ENCODE measurements around the gene GET3.

Gene GET3

GRCh38 chr19:12754465-12755196 is 17.3 kb downstream of the GET3 start:
- no peak for DNase-seq

DNA sequence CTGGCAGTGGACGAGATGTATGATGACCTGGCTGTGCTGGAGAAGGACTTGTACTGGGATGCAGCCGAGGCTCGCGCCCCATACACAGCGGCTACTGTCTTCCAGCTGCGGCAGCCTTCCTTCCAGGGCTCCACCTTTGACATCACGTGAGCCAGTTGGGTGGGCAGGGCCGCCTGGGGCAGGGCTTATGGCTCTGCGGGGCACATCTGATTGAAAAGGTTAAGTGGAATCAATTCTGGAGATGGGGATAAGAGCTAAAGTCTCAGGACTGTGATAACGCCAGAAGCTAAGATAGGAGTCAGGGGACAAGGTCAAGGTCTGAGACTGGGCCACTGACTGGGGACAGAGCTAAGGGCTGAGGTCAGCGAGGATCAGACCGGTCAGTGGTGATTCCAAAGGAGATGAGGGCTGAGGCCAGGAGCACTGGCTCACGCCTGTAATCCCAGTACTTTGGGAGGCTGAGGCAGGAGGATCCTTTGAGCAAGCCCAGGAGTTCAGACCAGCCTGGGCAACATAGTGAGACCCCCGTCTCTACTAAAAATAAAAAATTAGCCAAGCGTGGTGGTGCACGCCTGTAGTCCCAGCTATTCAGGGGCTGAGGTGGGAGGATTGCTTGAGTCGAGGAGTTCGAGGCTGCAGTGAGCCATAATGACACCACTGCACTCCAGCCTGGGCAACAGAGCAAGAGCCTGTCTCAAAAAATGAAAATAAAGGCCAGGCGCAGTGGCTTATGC is 19.0 kb downstream of the GET3 start:
- DNase-seq, result no peak

DNA sequence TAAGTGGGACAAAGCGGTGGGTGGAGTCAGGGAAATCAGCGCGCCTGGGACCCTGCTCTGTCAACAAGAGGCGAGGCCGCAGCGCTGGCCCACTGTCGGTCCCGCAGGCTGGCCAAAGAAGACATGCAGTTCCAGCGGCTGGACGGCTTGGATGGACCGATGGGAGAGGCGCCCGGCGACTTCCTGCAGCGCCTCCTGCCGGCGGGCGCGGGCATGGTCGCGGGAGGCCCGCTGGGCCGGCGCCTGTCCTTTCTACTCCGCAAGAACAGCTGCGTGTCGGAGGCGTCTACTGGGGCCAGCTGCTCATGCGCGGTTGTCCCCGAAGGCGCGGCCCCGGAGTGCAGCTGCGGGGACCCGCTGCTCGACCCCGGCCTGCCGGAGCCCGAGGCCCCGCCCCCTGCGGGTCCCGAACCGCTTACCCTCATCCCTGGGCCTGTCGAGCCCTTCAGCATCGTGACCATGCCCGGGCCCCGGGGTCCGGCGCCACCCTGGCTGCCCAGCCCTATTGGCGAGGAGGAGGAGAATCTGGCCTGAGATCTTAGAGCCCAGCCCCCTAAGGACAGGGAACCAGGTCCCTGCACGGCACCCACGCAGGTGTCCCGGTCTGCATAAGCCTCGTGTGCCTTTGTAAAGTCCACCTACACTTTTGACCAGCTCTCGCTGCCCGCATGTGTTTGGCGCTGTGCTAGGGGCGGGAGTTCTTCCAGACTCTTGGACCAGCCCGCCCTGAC is 20.4 kb downstream of the GET3 start:
- no peak for DNase-seq

- DNase-seq, result no peak
These were observed 22.4 kb downstream of the GET3 start for GRCh38 chr19:12759686-12760085.

DNA sequence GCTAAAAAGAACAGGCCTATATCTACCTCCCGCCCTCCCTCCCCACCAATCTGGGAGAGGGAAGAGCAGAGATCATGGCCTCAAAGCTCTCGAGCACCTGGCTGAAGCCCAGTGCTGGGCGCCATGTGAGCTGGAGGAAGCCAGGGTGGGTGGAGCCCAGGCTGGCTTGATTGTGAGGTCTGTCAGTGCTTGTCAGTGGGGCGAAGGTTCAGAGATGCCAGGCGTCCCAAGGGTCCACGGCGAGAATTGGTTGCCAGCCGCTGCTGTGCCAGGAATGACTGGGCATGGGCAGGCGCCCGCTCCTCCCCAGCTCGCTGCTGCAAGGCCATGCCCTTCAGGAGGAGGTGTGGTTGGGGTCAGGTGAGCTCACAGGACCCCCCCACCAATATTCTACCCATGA is 25.8 kb downstream of the GET3 start:
- DNase-seq, result no peak

DNA sequence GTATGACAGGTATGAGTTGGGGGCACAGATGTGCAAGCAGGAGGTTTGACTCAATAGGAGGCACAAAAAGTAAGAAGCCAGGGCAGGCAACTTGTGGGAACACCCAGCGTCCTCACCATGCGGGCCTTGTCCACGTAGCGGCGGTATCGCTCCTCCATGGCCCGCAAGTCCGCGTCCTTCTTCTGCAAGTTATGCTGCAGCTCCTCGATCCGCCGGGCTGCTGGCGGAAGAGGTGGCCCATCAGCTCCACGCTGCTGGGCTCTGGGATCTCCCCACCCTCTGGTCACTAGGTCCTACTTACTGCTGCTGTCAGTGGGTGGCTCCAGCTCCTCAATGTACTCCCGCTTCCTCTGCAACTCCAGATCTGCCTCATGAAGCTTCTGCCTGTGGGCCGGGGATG is 27.4 kb downstream of the GET3 start:
- no peak for DNase-seq

DNA sequence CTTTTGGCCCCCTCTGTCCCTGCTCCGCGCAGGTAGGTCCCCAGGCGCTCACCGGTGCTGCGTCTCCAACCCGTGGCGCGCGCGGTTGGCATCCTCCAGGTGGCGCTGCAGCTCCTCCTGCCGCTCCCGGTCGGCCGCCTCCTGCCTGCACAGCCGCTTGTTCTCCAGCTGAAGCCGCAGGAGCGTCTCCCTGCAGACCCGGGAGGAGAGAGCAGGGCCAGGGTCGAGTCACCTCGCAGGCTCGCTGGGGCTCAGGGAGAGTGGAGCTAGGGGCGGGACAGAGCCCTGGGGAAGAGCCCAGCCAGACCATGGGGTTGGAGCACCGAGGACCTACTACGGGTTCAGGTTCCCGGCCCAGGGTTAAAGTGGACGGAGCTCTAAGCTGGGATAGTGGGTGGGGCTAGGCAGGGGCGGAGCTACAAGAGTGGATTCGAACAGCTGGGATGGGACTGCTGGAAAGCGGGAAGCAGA is 28.8 kb downstream of the GET3 start:
- DNase-seq, result no peak

- no peak for DNase-seq
These were observed 29.9 kb downstream of the GET3 start for GRCh38 chr19:12767150-12767549.

DNA sequence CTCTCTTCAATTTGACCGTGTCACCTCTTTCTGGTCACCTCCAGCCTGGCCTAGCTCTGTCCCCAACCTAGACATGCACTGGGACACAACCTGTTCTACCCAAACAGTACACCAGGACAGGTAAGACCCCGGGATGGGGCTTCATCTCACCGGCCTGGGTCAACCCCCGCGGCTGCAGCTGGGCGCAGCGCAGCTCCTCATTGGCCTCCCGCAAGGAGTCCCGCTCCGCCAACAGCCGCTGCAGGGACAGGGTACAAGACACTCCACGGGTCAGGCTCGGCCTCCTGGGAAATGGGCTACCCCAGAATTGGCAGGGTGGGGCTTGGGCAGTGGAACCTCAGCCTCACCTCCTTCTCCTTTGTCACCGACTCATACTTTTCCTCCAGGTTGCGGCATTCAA is 30.4 kb downstream of the GET3 start:
- no peak for DNase-seq

GRCh38 chr19:12769689-12770088 is 32.4 kb downstream of the GET3 start:
- no peak for DNase-seq

DNA sequence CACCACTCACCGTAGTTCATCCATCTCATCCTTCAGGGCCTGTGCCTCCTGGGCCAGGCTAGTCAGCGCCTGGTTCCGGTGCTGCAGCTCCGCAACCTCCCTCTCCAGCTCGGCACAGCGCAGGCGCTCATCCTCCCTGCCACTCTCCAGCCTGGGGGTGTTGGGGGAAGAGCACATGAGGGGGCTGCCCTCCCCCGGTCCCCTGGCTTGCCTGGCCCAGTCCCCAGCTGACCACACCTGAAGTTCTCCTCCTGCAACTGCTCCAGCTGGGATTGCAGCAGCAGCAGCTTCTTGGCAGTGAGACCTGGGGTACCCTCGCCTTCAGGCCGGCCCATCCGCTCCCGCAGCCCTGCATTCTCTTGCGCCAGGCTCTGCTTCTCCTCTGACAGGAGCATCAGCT is 33.6 kb downstream of the GET3 start:
- DNase-seq, result no peak

DNA sequence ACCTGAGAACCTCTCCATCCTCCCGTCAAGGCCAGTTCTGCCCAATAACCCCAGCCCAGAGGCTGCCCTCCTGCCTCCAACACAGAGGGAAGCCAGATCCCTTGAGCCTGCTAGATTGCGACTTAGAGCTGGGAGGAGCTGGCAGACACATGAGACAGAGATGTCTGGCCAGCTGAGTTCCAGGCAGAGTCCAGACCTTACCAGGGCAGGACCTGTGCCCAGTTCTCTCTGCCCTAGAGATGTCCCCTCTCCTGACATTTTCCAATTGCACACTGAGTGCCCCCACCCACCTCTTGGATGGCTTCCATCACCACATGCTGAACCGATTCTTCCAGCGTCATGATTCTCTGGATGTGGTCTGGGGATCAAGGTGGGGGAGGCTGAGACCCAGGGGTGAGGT is 35.0 kb downstream of the GET3 start:
- DNase-seq, result no peak

GRCh38 chr19:12773571-12773970 is 36.3 kb downstream of the GET3 start:
- DNase-seq, result no peak

DNA sequence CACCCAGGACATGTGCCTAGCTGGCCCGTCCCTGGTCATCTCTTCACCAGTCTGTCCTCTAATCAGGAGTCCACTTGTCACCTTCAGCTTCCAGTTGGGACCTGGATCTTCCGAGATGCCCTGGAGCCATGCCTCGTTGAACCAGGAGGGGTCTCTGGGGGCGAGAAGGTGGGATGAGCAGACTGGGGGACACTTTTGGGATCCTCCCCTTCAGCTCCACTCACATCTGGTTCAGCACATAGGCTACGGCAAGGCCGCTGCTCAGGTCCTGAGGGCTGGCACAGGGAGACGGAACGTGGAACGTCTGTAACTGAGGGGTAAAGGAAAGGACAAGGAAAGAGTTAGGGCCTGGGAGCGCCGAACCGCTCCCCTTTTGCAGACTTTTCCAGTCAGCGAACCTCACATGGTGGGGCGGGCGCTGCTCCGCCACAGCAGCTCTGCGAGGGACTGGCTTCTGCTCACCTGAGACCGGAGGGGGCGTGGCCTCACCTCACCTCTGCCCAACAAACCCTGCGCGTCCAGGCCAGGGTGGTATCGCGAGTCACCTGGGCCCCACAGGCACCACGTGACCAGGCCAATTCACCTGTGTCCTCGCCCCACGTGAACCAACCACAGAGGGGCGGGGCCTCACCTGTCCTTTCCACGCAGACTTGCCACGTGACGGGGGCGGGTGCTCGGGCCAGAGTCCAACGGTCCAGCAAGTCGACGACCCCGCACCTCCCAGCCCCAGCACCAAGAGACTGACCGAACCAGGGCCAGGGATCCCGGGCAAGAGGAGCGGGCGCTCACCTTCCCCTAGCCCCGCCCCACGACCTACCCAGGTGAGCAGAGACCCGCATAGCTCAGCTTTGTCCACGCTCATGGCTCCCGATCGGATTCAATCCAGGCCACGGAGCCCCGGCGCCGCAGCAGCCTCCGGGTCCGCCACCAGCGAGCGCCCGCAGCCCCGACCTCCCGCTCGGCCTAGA is 37.6 kb downstream of the GET3 start, which contains the start of gene HOOK2:
Gene HOOK2 (minus strand): TSS at position 965 of the 968 bp plus-strand sequence. CDS start 103 bp downstream, at position 862.
- DNase-seq, result no peak

DNA sequence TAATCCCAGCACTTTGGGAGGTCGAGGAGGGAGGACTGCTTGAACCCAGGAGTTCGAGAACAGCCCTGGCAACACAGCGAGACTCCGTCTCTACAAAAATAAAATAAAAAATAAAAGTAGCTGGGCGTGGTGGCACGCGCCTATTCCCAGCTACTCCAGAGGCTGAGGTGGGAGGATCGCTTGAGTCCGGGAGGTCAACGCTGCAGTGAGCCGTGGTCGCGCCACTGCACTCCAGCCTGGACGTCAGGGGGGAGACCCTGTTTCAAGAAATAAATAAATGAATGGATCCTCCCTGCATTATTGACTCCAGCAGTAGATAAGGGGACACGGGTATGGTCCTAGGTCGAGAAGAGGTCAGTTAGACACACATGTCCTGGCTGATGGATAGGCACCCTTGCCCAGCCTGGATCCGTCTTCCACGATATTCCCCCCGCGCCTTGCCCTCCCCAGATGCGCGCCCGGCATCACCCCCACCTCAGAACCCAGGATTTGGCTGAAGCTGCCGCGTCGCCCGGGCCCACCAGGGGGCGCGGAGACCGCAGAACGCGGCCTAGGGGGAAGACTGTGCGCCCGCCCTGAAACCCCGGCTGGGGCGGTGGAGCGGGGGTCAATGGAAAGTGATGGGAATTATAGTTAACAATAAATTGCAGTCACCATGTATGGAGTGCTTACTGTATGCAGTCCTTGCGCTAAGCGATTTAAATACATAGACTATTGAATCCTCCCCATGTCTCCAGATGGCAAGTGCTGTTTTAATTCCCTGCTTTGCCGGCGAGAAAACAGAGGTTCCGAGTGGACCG is 40.1 kb downstream of the GET3 start:
- no peak for DNase-seq

- no peak for DNase-seq
These were observed 41.0 kb downstream of the GET3 start for GRCh38 chr19:12778017-12778904.

DNA sequence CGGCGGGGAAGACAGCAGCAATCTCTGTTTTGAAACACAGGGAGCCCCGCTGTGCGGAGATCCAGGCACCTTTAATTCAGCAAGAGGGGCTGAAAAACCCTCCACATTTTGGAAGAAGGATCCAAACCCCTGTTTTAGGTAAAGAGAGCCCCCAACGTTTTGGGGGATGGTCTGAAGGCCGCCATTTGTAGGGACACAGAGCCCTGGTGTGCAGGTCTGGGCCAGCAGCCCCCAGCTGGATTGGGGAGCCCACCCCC is 41.5 kb downstream of the GET3 start:
- DNase-seq, result no peak

GRCh38 chr19:12779162-12779993 is 42.1 kb downstream of the GET3 start:
- no peak for DNase-seq

DNA sequence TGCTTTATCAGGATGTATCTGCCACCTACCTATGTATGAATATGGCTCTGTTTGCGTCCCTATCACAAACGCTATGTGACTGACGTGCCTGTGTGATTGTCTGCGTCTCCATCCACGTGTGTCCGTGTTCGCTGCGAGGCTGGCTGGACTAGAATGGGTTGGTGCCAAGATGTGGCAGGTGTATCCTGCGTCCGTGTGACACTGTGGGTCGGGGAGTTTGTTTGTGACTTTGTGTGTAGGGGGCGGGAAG is 44.8 kb downstream of the GET3 start:
- DNase-seq, result no peak

Measured in cortex of kidney (tissue), 1 donor.